GM13976 (cell line): ENCODE measurements around the gene MVB12A.

ENCODE experiments used
- DNase-seq: peaks from one replicate; pipeline ENCODE4 v3.0.0; 2012; ENCODE audit warnings: low spot score
- in situ Hi-C: fragments of 300-500 bp; cut with MboI; formaldehyde crosslinking; loops from one replicate; pipeline ENCODE4 v1.12.0; 2022; ENCODE audit warnings: low sequenced_read_pairs, mixed read lengths, inconsistent platforms; ENCODE audit not compliant: unreplicated experiment
- TF ChIP-seq, protein P1 (sequence below): IDR thresholded peaks from 2 replicates; pipeline ENCODE4 v1.5.1; 2012; ENCODE audit warnings: borderline replicate concordance, mild to moderate bottlenecking; ENCODE audit not compliant: insufficient read depth; ENCODE audit errors: extremely low read depth, missing control alignments, control extremely low read depth

MVB12A gene

GRCh38 chr19:17421942-17422341 lies 2.1 kb downstream of the MVB12A start:
- in situ Hi-C loops = no loop called here
- TF ChIP-seq, protein P1, sequence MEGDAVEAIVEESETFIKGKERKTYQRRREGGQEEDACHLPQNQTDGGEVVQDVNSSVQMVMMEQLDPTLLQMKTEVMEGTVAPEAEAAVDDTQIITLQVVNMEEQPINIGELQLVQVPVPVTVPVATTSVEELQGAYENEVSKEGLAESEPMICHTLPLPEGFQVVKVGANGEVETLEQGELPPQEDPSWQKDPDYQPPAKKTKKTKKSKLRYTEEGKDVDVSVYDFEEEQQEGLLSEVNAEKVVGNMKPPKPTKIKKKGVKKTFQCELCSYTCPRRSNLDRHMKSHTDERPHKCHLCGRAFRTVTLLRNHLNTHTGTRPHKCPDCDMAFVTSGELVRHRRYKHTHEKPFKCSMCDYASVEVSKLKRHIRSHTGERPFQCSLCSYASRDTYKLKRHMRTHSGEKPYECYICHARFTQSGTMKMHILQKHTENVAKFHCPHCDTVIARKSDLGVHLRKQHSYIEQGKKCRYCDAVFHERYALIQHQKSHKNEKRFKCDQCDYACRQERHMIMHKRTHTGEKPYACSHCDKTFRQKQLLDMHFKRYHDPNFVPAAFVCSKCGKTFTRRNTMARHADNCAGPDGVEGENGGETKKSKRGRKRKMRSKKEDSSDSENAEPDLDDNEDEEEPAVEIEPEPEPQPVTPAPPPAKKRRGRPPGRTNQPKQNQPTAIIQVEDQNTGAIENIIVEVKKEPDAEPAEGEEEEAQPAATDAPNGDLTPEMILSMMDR = no peak
- no peak for DNase-seq

DNA sequence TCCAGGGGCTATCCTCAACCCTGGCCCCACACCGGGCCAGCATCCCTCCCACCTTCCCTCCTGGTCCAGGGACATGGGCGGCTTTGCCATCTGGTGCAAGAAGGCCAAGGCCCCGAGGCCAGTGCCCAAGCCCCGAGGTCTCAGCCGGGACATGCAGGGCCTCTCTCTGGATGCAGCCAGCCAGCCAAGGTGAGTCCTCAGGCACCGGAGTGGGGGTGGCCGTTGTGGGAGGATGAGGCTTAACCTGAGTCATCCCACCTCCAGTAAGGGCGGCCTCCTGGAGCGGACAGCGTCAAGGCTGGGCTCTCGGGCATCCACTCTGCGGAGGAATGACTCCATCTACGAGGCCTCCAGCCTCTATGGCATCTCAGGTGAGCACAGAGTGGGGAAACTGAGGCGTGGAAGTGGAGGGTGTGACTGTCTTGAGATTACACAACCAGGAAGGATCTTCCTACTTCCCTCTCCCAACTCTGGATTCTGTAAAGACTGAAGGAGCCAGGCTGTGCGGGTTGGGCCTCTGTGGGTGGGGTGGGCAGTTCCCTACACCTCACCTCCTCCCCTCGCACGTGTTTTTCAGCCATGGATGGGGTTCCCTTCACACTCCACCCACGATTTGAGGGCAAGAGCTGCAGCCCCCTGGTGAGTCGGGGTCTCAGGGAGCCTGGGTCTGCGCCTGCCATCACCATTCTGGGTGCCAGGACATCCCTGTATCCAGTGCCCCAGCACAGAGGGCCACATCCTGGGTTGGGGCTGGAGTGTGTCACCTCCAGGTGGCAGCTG lies 3.8 kb downstream of the MVB12A start:
- in situ Hi-C loops = no loop called here
- TF ChIP-seq, protein P1 = no peak
- no peak for DNase-seq

DNA sequence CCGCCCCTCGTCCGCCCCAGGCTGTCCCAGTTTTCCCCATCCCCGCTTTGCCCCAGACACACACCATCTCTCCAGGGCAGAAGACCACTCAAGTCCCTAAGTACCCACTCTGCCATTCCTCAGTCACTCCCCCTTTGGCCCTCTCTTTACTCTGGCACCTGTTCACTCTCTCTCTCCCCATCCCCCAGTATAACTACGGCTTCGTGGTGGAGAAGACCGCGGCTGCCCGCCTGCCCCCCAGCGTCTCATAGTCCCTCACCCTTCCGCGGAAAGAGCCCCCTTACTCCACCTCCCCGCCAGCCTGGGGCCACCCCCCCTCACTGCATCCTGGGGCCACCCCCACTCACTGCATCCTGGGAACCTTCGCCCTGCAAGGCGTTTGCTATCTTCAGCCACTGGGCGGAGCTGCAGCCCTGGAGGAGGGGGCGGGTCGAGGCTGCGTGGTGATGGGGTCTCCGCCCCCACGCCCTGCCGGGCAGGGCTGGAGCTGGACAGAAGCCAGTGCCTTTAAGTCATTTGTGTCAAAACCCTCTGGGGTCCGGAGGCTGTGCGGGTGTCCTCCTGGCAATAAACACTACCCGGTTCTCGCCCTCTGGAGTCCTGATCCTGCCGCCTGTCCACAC lies 5.0 kb downstream of the MVB12A start:
- TF ChIP-seq, protein P1 = peak; percentile 81
- peak; percentile 78 for DNase-seq
- in situ Hi-C loops = no loop called here

DNA sequence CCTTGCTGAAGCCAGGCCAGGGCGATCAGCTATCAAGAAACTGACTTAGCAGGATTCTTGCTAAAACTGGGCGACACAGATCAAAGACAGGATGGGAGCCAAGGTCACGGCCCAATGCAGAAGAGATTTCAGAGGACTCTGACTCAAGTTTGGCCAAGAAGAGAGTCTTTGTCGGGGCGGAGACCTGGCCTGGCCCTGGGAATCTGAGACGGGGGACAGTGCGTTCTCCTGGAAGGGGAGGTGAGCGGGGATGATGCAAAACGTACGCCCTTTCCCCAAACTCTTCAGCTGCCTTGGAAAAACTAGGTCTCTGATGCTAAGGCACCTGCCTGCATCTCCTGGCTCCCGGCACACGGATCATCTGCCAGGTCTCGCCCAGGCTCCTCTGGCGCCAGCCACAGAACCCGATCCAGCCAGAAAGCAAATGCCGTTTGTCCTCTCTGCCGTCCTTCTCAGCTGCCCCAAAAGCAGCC lies 9.8 kb downstream of the MVB12A start:
- in situ Hi-C loops = no loop called here
- no peak for DNase-seq
- TF ChIP-seq, protein P1 = no peak

- in situ Hi-C loops = no loop called here
- no peak for DNase-seq
Measured at GRCh38 chr19:17431417-17431816, 11.6 kb downstream of the MVB12A start.

DNA sequence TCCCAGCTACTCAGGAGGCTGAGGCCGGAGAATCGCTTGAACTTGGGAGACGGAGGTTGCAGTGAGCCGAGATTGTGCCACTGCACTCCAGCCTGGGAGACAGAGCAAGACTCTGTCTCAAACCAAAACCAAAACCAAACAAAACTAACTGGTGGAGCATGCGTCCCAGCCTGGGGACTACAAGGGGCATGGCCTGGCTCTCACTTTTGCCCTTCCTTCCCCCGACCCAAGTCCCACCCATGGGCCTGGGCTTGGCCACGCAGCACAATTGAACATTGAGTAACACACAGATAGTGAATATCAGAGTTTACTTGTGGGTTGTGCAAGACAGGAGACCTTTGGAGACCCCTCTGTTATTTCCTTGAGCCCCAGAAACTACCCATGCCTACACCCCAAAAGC lies 15.4 kb downstream of the MVB12A start:
- no peak for DNase-seq
- in situ Hi-C loops = no loop called here
- TF ChIP-seq, protein P1 = no peak

More at GRCh38 chr19:17431417-17431816, 11.6 kb downstream of the MVB12A start:
- TF ChIP-seq, protein P1 = no peak
